ENCODE measurements around the gene TNIK. TPM values are rescaled to one million over a fixed set of nuclear protein-coding genes. Genes with fewer than 3 reads are reported as not detected.

TNIK gene
- total and polyA plus RNA-seq, 2 of the 13 experiments (the other 11 are each of a cell fraction or from before 2014, with no cell fraction given): 0.15 to 0.22 TPM

DNA sequence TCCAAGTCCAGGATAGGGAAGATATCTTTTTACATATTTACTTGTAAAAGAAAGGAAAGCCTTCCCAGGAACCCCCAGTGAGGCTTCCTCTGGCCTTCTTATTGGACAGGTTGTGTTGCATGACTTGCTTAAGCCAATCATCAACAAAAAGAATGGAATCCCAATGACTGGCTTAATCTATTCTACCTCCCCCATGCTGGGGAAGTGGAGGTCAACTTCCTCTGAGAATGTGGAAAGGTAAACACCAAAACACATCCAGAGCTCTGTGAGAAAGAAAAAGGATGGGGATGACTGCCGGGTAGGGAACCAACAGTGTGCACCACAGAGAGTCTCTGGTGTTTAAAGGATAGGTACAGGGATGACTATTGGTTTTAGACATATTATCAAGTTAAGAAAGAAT is 25.1 kb downstream of the TNIK start:
- Histone ChIP-seq H3K27me3 (ENCODE audit: control insufficient read depth in 1 of 2, insufficient read depth in 2 of 2, low read length in 2 of 2) (peaks cover 1 to 4% of the 10 kb centered on the region in 2 experiments; a peak in 1 of 5 replicates), H3K79me2 (ENCODE audit: insufficient read depth, low read length) (no peaks in the 10 kb centered on the region), H3K36me3 (replicated peaks in 1 of 2; ENCODE audit: control insufficient read depth in 1 of 2, insufficient read depth in 2 of 2, low read length in 2 of 2) (no peaks in the 10 kb centered on the region), H3K27ac (ENCODE audit: extremely low read length, insufficient read depth, low read length) (no peak overlapping the region), H4K20me1 (ENCODE audit: insufficient read depth, low read length) (no peaks in the 10 kb centered on the region), H3K9ac (ENCODE audit: insufficient read depth, low read depth, low read length) (no peak overlapping the region), H3K4me2 (ENCODE audit: low read depth, low read length) (no peak overlapping the region), H2AFZ (ENCODE audit: low read length) (no peak overlapping the region), H3K4me3 (replicated peaks in 1 of 3; ENCODE audit: insufficient read depth in 1 of 3, low read depth in 2 of 3, low read length in 3 of 3) (no peak overlapping the region), H3K4me1 (ENCODE audit: insufficient read depth, low read length) (no peaks in the 10 kb centered on the region), H3K9me3 (ENCODE audit: low read length) (no peaks in the 10 kb centered on the region)
- FAIRE-seq (no peak), ATAC-seq (no peak), DNase-seq (ENCODE audit: low spot score) (no peak)
- in situ Hi-C loops (cut with HindIII; ENCODE audit: extremely low pct_ligation_motif_present, low pct_unique_long_range_greater_than_20kb) (no loop called here), intact Hi-C loops (cut with micrococcal nuclease; ENCODE audit: unreplicated experiment) (no loop called here)
- ChIA-PET POLR2A (no interaction called here), CTCF (ENCODE audit: low intra/inter-chr PET ratio, low total read pairs) (no interaction called here)
- no peak for TF ChIP-seq CENPT (CRISPR knock-in tag; IDR thresholded peaks at IDR 0.05; ENCODE audit: low read depth)
- no peak for TF ChIP-seq EP300 (IDR thresholded peaks at IDR 0.05; ENCODE audit: low read depth in 2 of 2, low read length in 2 of 2)
- TF ChIP-seq EP300 (CRISPR knock-in tag; IDR thresholded peaks at IDR 0.05; ENCODE audit: borderline replicate concordance): no peak
- TF ChIP-seq, protein P1, sequence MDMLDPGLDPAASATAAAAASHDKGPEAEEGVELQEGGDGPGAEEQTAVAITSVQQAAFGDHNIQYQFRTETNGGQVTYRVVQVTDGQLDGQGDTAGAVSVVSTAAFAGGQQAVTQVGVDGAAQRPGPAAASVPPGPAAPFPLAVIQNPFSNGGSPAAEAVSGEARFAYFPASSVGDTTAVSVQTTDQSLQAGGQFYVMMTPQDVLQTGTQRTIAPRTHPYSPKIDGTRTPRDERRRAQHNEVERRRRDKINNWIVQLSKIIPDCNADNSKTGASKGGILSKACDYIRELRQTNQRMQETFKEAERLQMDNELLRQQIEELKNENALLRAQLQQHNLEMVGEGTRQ (IDR thresholded peaks at IDR 0.05; ENCODE audit: low read depth, low read length): no peak
- TF ChIP-seq, protein P1 (CRISPR knock-in tag; IDR thresholded peaks at IDR 0.05; ENCODE audit: borderline replicate concordance): no peak
- TF ChIP-seq, protein P2, sequence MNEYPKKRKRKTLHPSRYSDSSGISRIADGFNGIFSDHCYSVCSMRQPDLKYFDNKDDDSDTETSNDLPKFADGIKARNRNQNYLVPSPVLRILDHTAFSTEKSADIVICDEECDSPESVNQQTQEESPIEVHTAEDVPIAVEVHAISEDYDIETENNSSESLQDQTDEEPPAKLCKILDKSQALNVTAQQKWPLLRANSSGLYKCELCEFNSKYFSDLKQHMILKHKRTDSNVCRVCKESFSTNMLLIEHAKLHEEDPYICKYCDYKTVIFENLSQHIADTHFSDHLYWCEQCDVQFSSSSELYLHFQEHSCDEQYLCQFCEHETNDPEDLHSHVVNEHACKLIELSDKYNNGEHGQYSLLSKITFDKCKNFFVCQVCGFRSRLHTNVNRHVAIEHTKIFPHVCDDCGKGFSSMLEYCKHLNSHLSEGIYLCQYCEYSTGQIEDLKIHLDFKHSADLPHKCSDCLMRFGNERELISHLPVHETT (CRISPR knock-in tag; conservative IDR thresholded peaks at IDR 0.05): no peak
- TF ChIP-seq ZNF75D (CRISPR knock-in tag; IDR thresholded peaks at IDR 0.05; ENCODE audit: borderline replicate concordance): no peak
- TF ChIP-seq ZSCAN22 (CRISPR knock-in tag; IDR thresholded peaks at IDR 0.05): no peak
- TF ChIP-seq IRF2 (CRISPR knock-in tag; IDR thresholded peaks at IDR 0.05): no peak
- no peak for TF ChIP-seq KAT7 (CRISPR knock-in tag; IDR thresholded peaks at IDR 0.05; ENCODE audit: borderline replicate concordance)
- TF ChIP-seq BHLHE40 (IDR thresholded peaks at IDR 0.05; ENCODE audit: low read length): no peak
- TF ChIP-seq, protein P3, sequence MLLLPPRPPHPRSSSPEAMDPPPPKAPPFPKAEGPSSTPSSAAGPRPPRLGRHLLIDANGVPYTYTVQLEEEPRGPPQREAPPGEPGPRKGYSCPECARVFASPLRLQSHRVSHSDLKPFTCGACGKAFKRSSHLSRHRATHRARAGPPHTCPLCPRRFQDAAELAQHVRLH (CRISPR knock-in tag; IDR thresholded peaks at IDR 0.05; ENCODE audit: borderline replicate concordance, low read depth): no peak
- no peak for TF ChIP-seq ZEB1 (IDR thresholded peaks at IDR 0.05; ENCODE audit: insufficient replicate concordance, low read depth)
- TF ChIP-seq KDM5B (CRISPR knock-in tag; IDR thresholded peaks at IDR 0.05; ENCODE audit: borderline replicate concordance): no peak
- TF ChIP-seq PAF1 (CRISPR knock-in tag; IDR thresholded peaks at IDR 0.05): no peak
- BruUV-seq (replicated peaks): no TSS peak
- WGBS (ENCODE audit: low lambda C conversion rate): 11% methylated on average over 1 of the region's 1 CpG

Data from HepG2 (cell line).